DND-41 (cell line): ENCODE results near the gene RFESD.

Experiments used
- ATAC-seq: fragments of 200-7000 bp; cut with Tn5 transposase; 3 replicates; pipeline ENCODE4 v1.9.1; 2021; ENCODE audit warnings: low read depth; ENCODE audit not compliant: insufficient read depth
- DNase-seq: peaks from one replicate; pipeline ENCODE4 v3.0.0-alpha.2; 2020
- H2AFZ ChIP-seq: 2 replicates; pipeline ENCODE4 v1.6.0; 2012; ENCODE audit warnings: low read depth, low read length
- H3K27ac ChIP-seq: 2 replicates; pipeline ENCODE4 v1.5.1; 2012; ENCODE audit warnings: low read length, inconsistent platforms
- H3K27me3 ChIP-seq: fragments of 200-600 bp; sonication (generic); 2 replicates; pipeline ENCODE4 v1.6.0; 2012; ENCODE audit warnings: low read length, mild to moderate bottlenecking, inconsistent platforms; ENCODE audit not compliant: insufficient read depth, poor library complexity
- H3K36me3 ChIP-seq: 2 replicates; pipeline ENCODE4 v1.5.1; 2012; ENCODE audit warnings: low read length, inconsistent platforms; ENCODE audit not compliant: insufficient read depth
- H3K4me1 ChIP-seq: 2 replicates; pipeline ENCODE4 v1.5.1; 2012; ENCODE audit warnings: mild to moderate bottlenecking, low read length; ENCODE audit not compliant: insufficient read depth
- H3K4me2 ChIP-seq: 2 replicates; pipeline ENCODE4 v1.6.0; 2012; ENCODE audit warnings: mild to moderate bottlenecking, moderate library complexity, low read length, inconsistent platforms; ENCODE audit not compliant: insufficient read depth
- H3K4me3 ChIP-seq, 2 experiments: fragments of 200-600 bp in 1 of 2; shearing (Covaris generic) in 1 of 2; 2 replicates each; pipeline ENCODE4 v1.5.1; 2012 to 2016; ENCODE audit warnings: inconsistent platforms in 2 of 2, low read length in 2 of 2, mild to moderate bottlenecking in 2 of 2, low read depth in 1 of 2, moderate library complexity in 1 of 2
- H3K79me2 ChIP-seq: 2 replicates; pipeline ENCODE4 v1.6.0; 2012; ENCODE audit warnings: low read length, inconsistent platforms; ENCODE audit not compliant: insufficient read depth
- H3K9ac ChIP-seq: 2 replicates; pipeline ENCODE4 v1.6.0; 2012; ENCODE audit warnings: low read depth, mild to moderate bottlenecking, inconsistent platforms, low read length, moderate library complexity
- H3K9me3 ChIP-seq: 2 replicates; pipeline ENCODE4 v1.5.1; 2012; ENCODE audit warnings: low read length, moderate library complexity, mild to moderate bottlenecking, inconsistent platforms; ENCODE audit not compliant: insufficient read depth, severe bottlenecking
- H4K20me1 ChIP-seq: 2 replicates; pipeline ENCODE4 v1.6.0; 2012; ENCODE audit warnings: low read length; ENCODE audit not compliant: insufficient read depth
- EZH2 ChIP-seq: IDR thresholded peaks from 3 replicates; pipeline ENCODE4 v1.6.1; 2012; ENCODE audit warnings: borderline replicate concordance, low read depth, mild to moderate bottlenecking, moderate library complexity, low read length, inconsistent platforms; ENCODE audit not compliant: severe bottlenecking
- TF ChIP-seq, protein P1 (sequence below): IDR thresholded peaks from 2 replicates; pipeline ENCODE4 v1.5.1; 2012; ENCODE audit warnings: borderline replicate concordance, low read length, moderate library complexity, mild to moderate bottlenecking; ENCODE audit not compliant: poor library complexity, severe bottlenecking; ENCODE audit errors: extremely low read depth

Gene RFESD

DNA sequence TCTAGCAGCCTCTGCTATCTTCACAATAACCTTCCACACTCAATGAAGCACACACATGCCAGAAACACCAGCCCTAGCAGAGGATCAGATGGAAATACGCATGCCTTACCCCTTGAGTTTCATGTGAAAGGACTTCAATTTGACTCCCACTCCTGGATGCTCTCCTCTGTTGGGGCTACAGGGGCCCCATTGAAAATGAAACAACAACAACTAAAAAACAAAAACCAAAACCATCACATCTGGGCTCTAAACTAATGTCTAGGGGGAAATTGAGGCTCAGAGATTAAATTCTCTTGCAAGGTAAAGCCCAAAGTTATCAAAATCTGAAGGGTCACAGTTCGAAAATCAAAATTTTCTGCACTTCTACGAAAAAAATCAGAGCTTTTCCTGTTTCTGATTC, 7.9 kb upstream of the RFESD start:
- H3K27me3 ChIP-seq, result peaks cover 2% of the 10 kb centered on the region
- no peak overlapping the region for H3K27ac ChIP-seq
- no peak for ATAC-seq
- no peaks in the 10 kb centered on the region for H3K9me3 ChIP-seq
- no peaks in the 10 kb centered on the region for H3K36me3 ChIP-seq
- no peak overlapping the region for H3K4me3 ChIP-seq
- no peak for DNase-seq
- H3K9ac ChIP-seq, result no peak overlapping the region
- no peaks in the 10 kb centered on the region for H4K20me1 ChIP-seq
- no peak overlapping the region for H3K4me2 ChIP-seq
- TF ChIP-seq EZH2, result no peak
- TF ChIP-seq, protein P1, sequence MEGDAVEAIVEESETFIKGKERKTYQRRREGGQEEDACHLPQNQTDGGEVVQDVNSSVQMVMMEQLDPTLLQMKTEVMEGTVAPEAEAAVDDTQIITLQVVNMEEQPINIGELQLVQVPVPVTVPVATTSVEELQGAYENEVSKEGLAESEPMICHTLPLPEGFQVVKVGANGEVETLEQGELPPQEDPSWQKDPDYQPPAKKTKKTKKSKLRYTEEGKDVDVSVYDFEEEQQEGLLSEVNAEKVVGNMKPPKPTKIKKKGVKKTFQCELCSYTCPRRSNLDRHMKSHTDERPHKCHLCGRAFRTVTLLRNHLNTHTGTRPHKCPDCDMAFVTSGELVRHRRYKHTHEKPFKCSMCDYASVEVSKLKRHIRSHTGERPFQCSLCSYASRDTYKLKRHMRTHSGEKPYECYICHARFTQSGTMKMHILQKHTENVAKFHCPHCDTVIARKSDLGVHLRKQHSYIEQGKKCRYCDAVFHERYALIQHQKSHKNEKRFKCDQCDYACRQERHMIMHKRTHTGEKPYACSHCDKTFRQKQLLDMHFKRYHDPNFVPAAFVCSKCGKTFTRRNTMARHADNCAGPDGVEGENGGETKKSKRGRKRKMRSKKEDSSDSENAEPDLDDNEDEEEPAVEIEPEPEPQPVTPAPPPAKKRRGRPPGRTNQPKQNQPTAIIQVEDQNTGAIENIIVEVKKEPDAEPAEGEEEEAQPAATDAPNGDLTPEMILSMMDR, result no peak
- no peak overlapping the region for H2AFZ ChIP-seq
- no peaks in the 10 kb centered on the region for H3K79me2 ChIP-seq
- no peaks in the 10 kb centered on the region for H3K4me1 ChIP-seq

DNA sequence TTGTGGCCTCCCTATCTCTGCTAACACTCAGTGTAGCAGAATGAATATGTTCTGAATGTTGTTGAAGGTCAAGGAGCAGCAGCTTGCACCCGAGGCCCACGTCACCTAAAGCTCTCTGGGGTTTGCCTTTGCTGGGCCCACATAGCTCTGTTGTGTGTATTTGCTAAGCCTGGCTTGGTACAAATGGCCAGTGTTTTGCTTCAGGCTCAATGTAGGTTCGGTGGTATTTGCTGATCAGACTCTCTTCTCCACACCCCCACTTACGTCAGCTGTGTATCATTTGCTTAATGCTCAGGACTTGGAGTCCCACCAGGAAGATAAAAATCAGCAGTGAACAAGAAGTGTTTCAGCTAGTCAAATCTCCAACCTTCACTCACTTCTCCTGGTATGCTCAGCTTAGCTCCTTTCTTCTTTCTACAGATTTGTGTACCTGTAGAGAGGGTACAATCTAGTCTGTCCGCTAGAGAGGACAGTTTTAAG, 4.8 kb upstream of the RFESD start:
- peaks cover 21% of the 10 kb centered on the region for H3K4me1 ChIP-seq
- H3K9ac ChIP-seq, result no peak overlapping the region
- no peak overlapping the region for H3K4me2 ChIP-seq
- H3K27ac ChIP-seq, result no peak overlapping the region
- no peaks in the 10 kb centered on the region for H3K79me2 ChIP-seq
- no peaks in the 10 kb centered on the region for H3K9me3 ChIP-seq
- DNase-seq (no peak), ATAC-seq (no peak)
- TF ChIP-seq, protein P1, result no peak
- no peak for TF ChIP-seq EZH2
- no peaks in the 10 kb centered on the region for H3K36me3 ChIP-seq
- H4K20me1 ChIP-seq, result no peaks in the 10 kb centered on the region
- H2AFZ ChIP-seq, result no peak overlapping the region
- no peak overlapping the region for H3K4me3 ChIP-seq
- peaks cover 2% of the 10 kb centered on the region for H3K27me3 ChIP-seq

DNA sequence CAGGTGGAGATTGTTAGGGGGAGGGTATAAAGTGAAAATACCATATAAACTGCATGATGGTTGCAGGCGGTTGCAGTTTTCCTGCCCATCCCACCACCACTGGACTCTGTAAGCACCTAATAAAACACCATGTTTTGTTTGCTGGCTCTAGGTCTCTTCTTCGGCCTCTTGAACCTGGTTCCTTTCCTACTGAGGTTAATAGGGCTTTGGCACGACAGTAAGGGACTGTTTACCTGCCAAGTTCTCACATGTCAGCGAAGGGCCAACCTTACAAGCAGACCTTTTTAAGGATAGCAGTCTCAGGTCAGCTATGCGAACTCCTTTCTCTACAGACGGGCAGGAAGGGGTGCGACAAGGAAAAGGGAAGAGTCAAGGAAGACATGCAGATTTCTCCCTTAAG, 3.4 kb upstream of the RFESD start:
- peaks cover 35% of the 10 kb centered on the region for H3K4me1 ChIP-seq
- H3K27ac ChIP-seq, result no peak overlapping the region
- ATAC-seq (no peak), DNase-seq (no peak)
- H3K4me3 ChIP-seq, result no peak overlapping the region
- TF ChIP-seq, protein P1, result no peak
- no peak for TF ChIP-seq EZH2
- no peaks in the 10 kb centered on the region for H3K79me2 ChIP-seq
- no peaks in the 10 kb centered on the region for H3K36me3 ChIP-seq
- H3K9ac ChIP-seq, result no peak overlapping the region
- H2AFZ ChIP-seq, result no peak overlapping the region
- H4K20me1 ChIP-seq, result no peaks in the 10 kb centered on the region
- peaks cover 2% of the 10 kb centered on the region for H3K27me3 ChIP-seq
- no peak overlapping the region for H3K4me2 ChIP-seq
- no peaks in the 10 kb centered on the region for H3K9me3 ChIP-seq
